HepG2 (cell line): ENCODE measurements around the gene SLC2A8. TPM values are rescaled to one million over a fixed set of nuclear protein-coding genes. Genes with fewer than 3 reads are reported as not detected.

Experiments
- CENPBD1 ChIP-seq: sonication (generic); formaldehyde crosslinking; IDR thresholded peaks from 2 replicates; pipeline ENCODE4 v1.8.0; 2022; ENCODE audit warnings: missing genetic modification reagents, low read depth, mild to moderate bottlenecking, borderline replicate concordance
- FOXO1 ChIP-seq: sonication (generic); formaldehyde crosslinking; IDR thresholded peaks from 2 replicates; pipeline ENCODE4 v1.4.0; 2020; ENCODE audit warnings: missing genetic modification reagents
- IKZF4 ChIP-seq: sonication (generic); formaldehyde crosslinking; IDR thresholded peaks from 2 replicates; pipeline ENCODE4 v1.5.1; 2020; ENCODE audit warnings: borderline replicate concordance, mild to moderate bottlenecking, low read depth, missing genetic modification reagents; ENCODE audit errors: not compliant biosample characterization
- PRPF4 ChIP-seq: fragments of 200-400 bp; formaldehyde crosslinking; IDR thresholded peaks from 2 replicates; pipeline ENCODE4 v1.6.1; 2016; ENCODE audit warnings: low read length, low read depth; ENCODE audit not compliant: poor library complexity, severe bottlenecking
- REPIN1 ChIP-seq: sonication (generic); formaldehyde crosslinking; IDR thresholded peaks from 2 replicates; pipeline ENCODE4 v1.8.0; 2022; ENCODE audit warnings: missing genetic modification reagents, low read depth, mild to moderate bottlenecking, borderline replicate concordance
- RFX1 ChIP-seq: fragments of 450-650 bp; IDR thresholded peaks from 2 replicates; pipeline ENCODE4 v1.6.1; 2017
- SMAD3 ChIP-seq: sonication (generic); formaldehyde crosslinking; IDR thresholded peaks from 2 replicates; pipeline ENCODE4 v1.4.0; 2020; ENCODE audit warnings: missing genetic modification reagents
- THAP9 ChIP-seq: sonication (generic); formaldehyde crosslinking; IDR thresholded peaks from 2 replicates; pipeline ENCODE4; 2020; ENCODE audit warnings: missing genetic modification reagents, mild to moderate bottlenecking, borderline replicate concordance
- THRA ChIP-seq: sonication (generic); formaldehyde crosslinking; IDR thresholded peaks from 2 replicates; pipeline ENCODE4 v1.4.0; 2020; ENCODE audit warnings: missing genetic modification reagents, borderline replicate concordance
- YEATS2 ChIP-seq: sonication (generic); formaldehyde crosslinking; IDR thresholded peaks from 2 replicates; pipeline ENCODE4 v1.4.0; 2020; ENCODE audit warnings: missing genetic modification reagents, borderline replicate concordance
- YEATS4 ChIP-seq: sonication (generic); formaldehyde crosslinking; IDR thresholded peaks from 2 replicates; pipeline ENCODE4 v1.4.0; 2020; ENCODE audit warnings: missing genetic modification reagents, borderline replicate concordance
- ZFP36L2 ChIP-seq: sonication (generic); formaldehyde crosslinking; IDR thresholded peaks from 2 replicates; pipeline ENCODE4 v1.4.0; 2020; ENCODE audit warnings: missing genetic modification reagents
- ZKSCAN1 ChIP-seq: fragments of 150-350 bp; IDR thresholded peaks from 2 replicates; pipeline ENCODE4 v1.6.1; 2014; ENCODE audit warnings: low read length
- ZMYM2 ChIP-seq: sonication (generic); formaldehyde crosslinking; IDR thresholded peaks from 2 replicates; pipeline ENCODE4 v1.8.0; 2022; ENCODE audit warnings: mild to moderate bottlenecking, missing genetic modification reagents
- ZNF121 ChIP-seq: sonication (generic); formaldehyde crosslinking; IDR thresholded peaks from 2 replicates; pipeline ENCODE4 v1.5.0; 2020; ENCODE audit warnings: mild to moderate bottlenecking, missing genetic modification reagents
- ZNF350 ChIP-seq: sonication (generic); formaldehyde crosslinking; IDR thresholded peaks from 2 replicates; pipeline ENCODE4 v1.4.0; 2020; ENCODE audit warnings: mild to moderate bottlenecking, low read depth, missing genetic modification reagents, borderline replicate concordance
- ZNF512B ChIP-seq: sonication (generic); formaldehyde crosslinking; IDR thresholded peaks from 2 replicates; pipeline ENCODE4 v1.5.1; 2020; ENCODE audit warnings: missing genetic modification reagents, mild to moderate bottlenecking, borderline replicate concordance
- ZNF597 ChIP-seq: sonication (generic); formaldehyde crosslinking; IDR thresholded peaks from 2 replicates; pipeline ENCODE4 v1.5.0; 2020; ENCODE audit warnings: missing genetic modification reagents
- ZNF773 ChIP-seq: sonication (generic); formaldehyde crosslinking; IDR thresholded peaks from 2 replicates; pipeline ENCODE4 v1.4.0; 2020; ENCODE audit warnings: missing genetic modification reagents, borderline replicate concordance
- ZSCAN21 ChIP-seq: sonication (generic); formaldehyde crosslinking; IDR thresholded peaks from 2 replicates; pipeline ENCODE4 v1.8.0; 2022; ENCODE audit warnings: mild to moderate bottlenecking, missing genetic modification reagents, moderate library complexity, borderline replicate concordance
- polyA plus RNA-seq, 8 experiments: library from polyadenylated mRNA; depleted of rRNA in 3 of 8; stranded (reverse) in 7 of 8; unstranded in 1 of 8; fragments of >200 nt; fragmentation: Illumina TruSeq in 4 of 8; extraction: Trizol in 4 of 8; gene quantifications; 2 replicates each; pipeline versions ENCODE4 v1.2.1 to v1.2.3, GENCODE V29; 2011 to 2016; ENCODE audit warnings: low read depth in 4 of 8, missing spikeins in 1 of 8, mixed read lengths in 1 of 8; ENCODE audit not compliant: insufficient read depth in 1 of 8
- total RNA-seq, 5 experiments: library from RNA; depleted of rRNA; stranded (reverse); fragments of >200 nt; fragmentation: Illumina TruSeq; extraction: Trizol; gene quantifications; 2 replicates each; pipeline ENCODE4 v1.2.3, GENCODE V29; 2016; ENCODE audit warnings: low read depth in 1 of 5

SLC2A8 gene
- total and polyA plus RNA-seq, 2 of the 13 experiments (the other 11 are each of a cell fraction or from before 2014, with no cell fraction given) = 22.6 to 48.6 TPM

- TF ChIP-seq ZFP36L2 (CRISPR knock-in tag) = no peak
- TF ChIP-seq ZMYM2 (CRISPR knock-in tag) = peak; percentile 24; the same call in 1 of the 2 replicates
- no peak for TF ChIP-seq RFX1
- no peak for TF ChIP-seq REPIN1 (CRISPR knock-in tag)
- TF ChIP-seq ZKSCAN1 = no peak
- TF ChIP-seq ZNF512B (CRISPR knock-in tag) = no peak
- no peak for TF ChIP-seq ZNF350 (CRISPR knock-in tag)
- TF ChIP-seq ZNF773 = no peak
- no peak for TF ChIP-seq CENPBD1 (CRISPR knock-in tag)
- peak; percentile 45; the same call in 1 of the 2 replicates for TF ChIP-seq SMAD3 (CRISPR knock-in tag)
- no peak for TF ChIP-seq THAP9 (CRISPR knock-in tag)
- no peak for TF ChIP-seq ZNF597 (CRISPR knock-in tag)
- peak; percentile 36; the same call in 1 of the 2 replicates for TF ChIP-seq THRA
- TF ChIP-seq PRPF4 = peak; percentile 60
- no peak for TF ChIP-seq ZSCAN21 (CRISPR knock-in tag)
- no peak for TF ChIP-seq YEATS4 (CRISPR knock-in tag)
- no peak for TF ChIP-seq IKZF4 (CRISPR knock-in tag)
- TF ChIP-seq FOXO1 (CRISPR knock-in tag) = 0 out of 2 replicates have a peak, but pooled peaks have one; percentile 20
- TF ChIP-seq YEATS2 (CRISPR knock-in tag) = no peak
- TF ChIP-seq ZNF121 (CRISPR knock-in tag) = no peak
Measured at GRCh38 chr9:127388037-127388855, 8.7 kb upstream of the SLC2A8 start (continued).
